ENCODE data around the gene RERE. TPM values are rescaled to one million over a fixed set of nuclear protein-coding genes. Genes with fewer than 3 reads are reported as not detected.
A peak's percentile ranks its signal among the peaks of the same experiment; 100 is the strongest.

RERE gene
- total RNA-seq, 1 donor from 2014 or later, result 252 TPM

GRCh38 chr1:8478566-8478965 is 338.9 kb downstream of the RERE start:
- peaks cover 6% of the 10 kb centered on the region for H3K4me1 Mint-ChIP-seq (ENCODE audit: low read depth, unreplicated experiment)
- H3K9me3 Mint-ChIP-seq (ENCODE audit: unreplicated experiment), result peaks cover 9% of the 10 kb centered on the region
- no peak overlapping the region for H3K4me3 Mint-ChIP-seq (ENCODE audit: unreplicated experiment)
- no peak for TF ChIP-seq CTCF (IDR thresholded peaks at IDR 0.05; ENCODE audit: partially characterized antibody, unreplicated experiment)
- H3K27ac Mint-ChIP-seq (ENCODE audit: unreplicated experiment), result no peak overlapping the region
- H3K36me3 Mint-ChIP-seq (ENCODE audit: unreplicated experiment), result no peaks in the 10 kb centered on the region
- no peak for DNase-seq
- peaks cover 3% of the 10 kb centered on the region for H3K27me3 Mint-ChIP-seq (ENCODE audit: unreplicated experiment)

DNA sequence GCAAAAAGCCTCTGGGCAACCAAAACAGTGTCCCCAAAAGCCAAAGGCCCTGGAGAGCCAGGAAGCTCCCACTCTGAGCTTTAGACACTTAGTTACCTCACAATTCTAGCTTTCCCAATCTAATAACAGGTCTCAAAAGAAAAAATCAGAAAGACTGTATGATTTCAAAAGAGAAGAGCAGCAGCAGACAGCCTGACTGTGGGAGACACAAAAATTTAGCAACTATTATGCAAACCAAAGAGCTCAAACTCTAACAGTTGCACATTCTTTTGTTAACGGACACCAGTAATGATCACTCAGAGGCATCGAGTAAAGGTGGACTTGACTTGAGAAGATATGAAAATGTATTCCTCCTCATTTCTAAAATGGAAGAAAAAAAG is 339.5 kb downstream of the RERE start:
- Mint-ChIP-seq H3K4me1 (ENCODE audit: low read depth, unreplicated experiment) (peaks cover 8% of the 10 kb centered on the region), H3K27ac (ENCODE audit: unreplicated experiment) (no peak overlapping the region)
- TF ChIP-seq CTCF (IDR thresholded peaks at IDR 0.05; ENCODE audit: partially characterized antibody, unreplicated experiment), result no peak

GRCh38 chr1:8477166-8477982 is 340.1 kb downstream of the RERE start:
- Mint-ChIP-seq H3K36me3 (ENCODE audit: unreplicated experiment) (no peaks in the 10 kb centered on the region), H3K4me1 (ENCODE audit: low read depth, unreplicated experiment) (peaks cover 10% of the 10 kb centered on the region), H3K27me3 (ENCODE audit: unreplicated experiment) (peaks cover 3% of the 10 kb centered on the region), H3K4me3 (ENCODE audit: unreplicated experiment) (no peak overlapping the region), H3K9me3 (ENCODE audit: unreplicated experiment) (peaks cover 9% of the 10 kb centered on the region), H3K27ac (ENCODE audit: unreplicated experiment) (no peak overlapping the region)
- DNase-seq, result no peak
- TF ChIP-seq CTCF (IDR thresholded peaks at IDR 0.05; ENCODE audit: partially characterized antibody, unreplicated experiment), result no peak

More for the DNA sequence above, 339.5 kb downstream of the RERE start:
- peaks cover 3% of the 10 kb centered on the region for H3K27me3 Mint-ChIP-seq (ENCODE audit: unreplicated experiment)
- peaks cover 9% of the 10 kb centered on the region for H3K9me3 Mint-ChIP-seq (ENCODE audit: unreplicated experiment)
- no peak for DNase-seq
- no peaks in the 10 kb centered on the region for H3K36me3 Mint-ChIP-seq (ENCODE audit: unreplicated experiment)
- no peak overlapping the region for H3K4me3 Mint-ChIP-seq (ENCODE audit: unreplicated experiment)

DNA sequence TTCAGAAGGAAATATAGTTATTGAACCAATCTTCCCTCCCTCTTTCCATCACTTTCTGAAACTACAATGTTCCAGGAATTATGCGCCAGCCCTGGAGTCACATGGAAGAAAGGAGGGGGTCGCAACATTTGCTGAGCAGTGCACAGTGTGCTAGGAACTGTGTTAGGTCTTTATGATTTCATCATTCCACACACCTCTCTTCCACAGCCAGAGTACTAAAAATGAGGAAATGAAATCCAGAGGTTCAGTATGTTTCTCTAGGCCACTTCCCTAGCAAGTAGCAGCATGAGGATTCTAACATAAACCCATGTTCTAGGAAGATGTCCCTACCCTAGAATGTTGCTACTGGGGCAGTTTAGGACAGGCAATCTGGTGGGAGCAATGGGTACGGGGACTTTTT is 341.4 kb downstream of the RERE start:
- no peak for DNase-seq
- H3K9me3 Mint-ChIP-seq (ENCODE audit: unreplicated experiment), result peaks cover 11% of the 10 kb centered on the region
- peaks cover 10% of the 10 kb centered on the region for H3K4me1 Mint-ChIP-seq (ENCODE audit: low read depth, unreplicated experiment)
- TF ChIP-seq CTCF (IDR thresholded peaks at IDR 0.05; ENCODE audit: partially characterized antibody, unreplicated experiment), result no peak
- H3K27ac Mint-ChIP-seq (ENCODE audit: unreplicated experiment), result peak overlapping the region; percentile 6
- no peaks in the 10 kb centered on the region for H3K27me3 Mint-ChIP-seq (ENCODE audit: unreplicated experiment)
- no peak overlapping the region for H3K4me3 Mint-ChIP-seq (ENCODE audit: unreplicated experiment)
- no peaks in the 10 kb centered on the region for H3K36me3 Mint-ChIP-seq (ENCODE audit: unreplicated experiment)

DNA sequence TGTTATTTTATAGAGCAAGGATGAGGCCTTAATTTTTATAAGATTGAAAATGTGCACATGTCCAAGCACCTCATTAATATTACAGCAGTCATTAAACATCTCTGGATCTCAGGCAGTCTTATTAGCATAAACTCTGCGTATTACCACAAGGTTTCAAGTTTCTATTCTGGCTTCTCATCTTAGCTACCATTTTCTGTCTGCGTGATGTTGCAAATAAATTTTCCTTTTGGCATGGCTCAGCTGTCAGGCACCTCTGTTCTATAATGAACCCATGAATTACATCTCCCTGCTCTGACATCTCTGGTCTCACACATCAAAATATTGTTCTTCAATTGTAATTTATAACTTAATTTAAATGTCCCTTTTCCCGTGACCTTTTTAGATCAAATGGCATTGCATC is 343.1 kb downstream of the RERE start:
- TF ChIP-seq CTCF (IDR thresholded peaks at IDR 0.05; ENCODE audit: partially characterized antibody, unreplicated experiment), result no peak
- no peak for DNase-seq
- no peaks in the 10 kb centered on the region for H3K36me3 Mint-ChIP-seq (ENCODE audit: unreplicated experiment)
- peaks cover 10% of the 10 kb centered on the region for H3K4me1 Mint-ChIP-seq (ENCODE audit: low read depth, unreplicated experiment)
- H3K9me3 Mint-ChIP-seq (ENCODE audit: unreplicated experiment), result peaks cover 11% of the 10 kb centered on the region
- H3K4me3 Mint-ChIP-seq (ENCODE audit: unreplicated experiment), result no peak overlapping the region
- no peak overlapping the region for H3K27ac Mint-ChIP-seq (ENCODE audit: unreplicated experiment)
- H3K27me3 Mint-ChIP-seq (ENCODE audit: unreplicated experiment), result no peaks in the 10 kb centered on the region

All from glutamatergic neuron (in vitro differentiated cells).